B cell (primary cell): ENCODE measurements around the gene CNTN2.

Experiments
- EZH2 ChIP-seq: IDR thresholded peaks from 2 replicates; pipeline ENCODE4 v1.6.1; 2012; ENCODE audit warnings: borderline replicate concordance, low read depth, mild to moderate bottlenecking, moderate library complexity, low read length; ENCODE audit not compliant: insufficient read depth, poor library complexity, severe bottlenecking
- TF ChIP-seq, protein P1 (sequence below): fragments of 200-600 bp; IDR thresholded peaks from one replicate; pipeline ENCODE4 v1.8.0; 2022; ENCODE audit warnings: antibody characterized with exemption, mild to moderate bottlenecking

DNA sequence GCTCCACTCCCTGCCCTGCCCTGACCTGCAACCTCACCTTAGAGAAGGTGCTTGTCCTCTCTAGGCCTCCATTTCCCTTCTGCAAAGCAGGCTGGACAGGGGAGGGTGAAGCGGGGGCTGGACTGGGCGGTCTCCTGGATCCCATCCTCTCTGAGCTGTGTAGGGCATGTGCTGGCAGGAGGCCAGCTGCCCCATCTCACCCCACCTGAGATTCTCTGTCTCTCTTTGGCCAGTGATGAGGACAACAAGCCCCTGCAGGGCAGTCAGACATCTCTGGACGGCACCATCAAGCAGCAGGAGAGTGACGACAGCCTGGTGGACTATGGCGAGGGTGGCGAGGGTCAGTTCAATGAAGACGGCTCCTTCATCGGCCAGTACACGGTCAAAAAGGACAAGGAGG, 26.9 kb upstream of the CNTN2 start:
- no peak for TF ChIP-seq EZH2
- TF ChIP-seq, protein P1, sequence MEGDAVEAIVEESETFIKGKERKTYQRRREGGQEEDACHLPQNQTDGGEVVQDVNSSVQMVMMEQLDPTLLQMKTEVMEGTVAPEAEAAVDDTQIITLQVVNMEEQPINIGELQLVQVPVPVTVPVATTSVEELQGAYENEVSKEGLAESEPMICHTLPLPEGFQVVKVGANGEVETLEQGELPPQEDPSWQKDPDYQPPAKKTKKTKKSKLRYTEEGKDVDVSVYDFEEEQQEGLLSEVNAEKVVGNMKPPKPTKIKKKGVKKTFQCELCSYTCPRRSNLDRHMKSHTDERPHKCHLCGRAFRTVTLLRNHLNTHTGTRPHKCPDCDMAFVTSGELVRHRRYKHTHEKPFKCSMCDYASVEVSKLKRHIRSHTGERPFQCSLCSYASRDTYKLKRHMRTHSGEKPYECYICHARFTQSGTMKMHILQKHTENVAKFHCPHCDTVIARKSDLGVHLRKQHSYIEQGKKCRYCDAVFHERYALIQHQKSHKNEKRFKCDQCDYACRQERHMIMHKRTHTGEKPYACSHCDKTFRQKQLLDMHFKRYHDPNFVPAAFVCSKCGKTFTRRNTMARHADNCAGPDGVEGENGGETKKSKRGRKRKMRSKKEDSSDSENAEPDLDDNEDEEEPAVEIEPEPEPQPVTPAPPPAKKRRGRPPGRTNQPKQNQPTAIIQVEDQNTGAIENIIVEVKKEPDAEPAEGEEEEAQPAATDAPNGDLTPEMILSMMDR = no peak
